Mesothelial cell of epicardium (in vitro differentiated cells): Measurements from ENCODE around the gene SLC13A5. TPM values are rescaled to one million over a fixed set of nuclear protein-coding genes. Genes with fewer than 3 reads are reported as not detected.
A peak's percentile ranks its signal among the peaks of the same experiment; 100 is the strongest.

Source experiments
- DNase-seq, 2 experiments: peaks; one replicate each; pipeline ENCODE4 v3.0.0; 2021; ENCODE audit warnings: low spot score in 2 of 2; ENCODE audit not compliant: unreplicated experiment in 2 of 2
- H3K27ac Mint-ChIP-seq: 2 replicates; pipeline ENCODE4 v1.8.0; 2021; ENCODE audit warnings: mixed read lengths
- H3K27me3 Mint-ChIP-seq: 2 replicates; pipeline ENCODE4 v1.8.0; 2021; ENCODE audit warnings: low read depth, mixed read lengths
- H3K36me3 Mint-ChIP-seq: 2 replicates; pipeline ENCODE4 v1.8.0; 2021; ENCODE audit warnings: mixed read lengths
- H3K4me1 Mint-ChIP-seq: 2 replicates; pipeline ENCODE4 v1.8.0; 2021; ENCODE audit warnings: mixed read lengths
- H3K4me3 Mint-ChIP-seq: 2 replicates; pipeline ENCODE4 v1.8.0; 2021; ENCODE audit warnings: mild to moderate bottlenecking, moderate library complexity, mixed read lengths
- H3K9me3 Mint-ChIP-seq: 2 replicates; pipeline ENCODE4 v1.8.0; 2021; ENCODE audit warnings: mixed read lengths
- CTCF ChIP-seq: fragments of 200-600 bp; sonication (generic); IDR thresholded peaks from one replicate; pipeline ENCODE4 v1.5.0; 2021; ENCODE audit warnings: antibody characterized with exemption; ENCODE audit not compliant: unreplicated experiment
- total RNA-seq: library from RNA; stranded (reverse); gene quantifications from 3 replicates; pipeline ENCODE4 v1.2.1, GENCODE V29; 2021

Gene SLC13A5
- total RNA-seq, 1 donor from 2014 or later = 0.18 TPM

GRCh38 chr17:6755281-6755680 lies 42.1 kb upstream of the SLC13A5 start:
- H3K27me3 Mint-ChIP-seq = peaks cover 26% of the 10 kb centered on the region

GRCh38 chr17:6753546-6753945 lies 40.4 kb upstream of the SLC13A5 start:
- Mint-ChIP-seq H3K9me3 (peaks cover 4% of the 10 kb centered on the region), H3K36me3 (no peaks in the 10 kb centered on the region), H3K4me1 (peaks cover 15% of the 10 kb centered on the region), H3K27me3 (peaks cover 25% of the 10 kb centered on the region), H3K4me3 (no peak overlapping the region), H3K27ac (peak overlapping the region; percentile 48)
- no peak for DNase-seq
- no peak for TF ChIP-seq CTCF

More at GRCh38 chr17:6755281-6755680, 42.1 kb upstream of the SLC13A5 start:
- H3K36me3 Mint-ChIP-seq = no peaks in the 10 kb centered on the region
- no peak for TF ChIP-seq CTCF
- peaks cover 15% of the 10 kb centered on the region for H3K4me1 Mint-ChIP-seq
- DNase-seq = no peak
- no peaks in the 10 kb centered on the region for H3K9me3 Mint-ChIP-seq
- H3K4me3 Mint-ChIP-seq = peak overlapping the region; percentile 13
- peak overlapping the region; percentile 47 for H3K27ac Mint-ChIP-seq

- H3K27me3 Mint-ChIP-seq = peaks cover 22% of the 10 kb centered on the region
- H3K27ac Mint-ChIP-seq = peak overlapping the region; percentile 95
- peaks cover 7% of the 10 kb centered on the region for H3K9me3 Mint-ChIP-seq
- TF ChIP-seq CTCF = no peak
- no peaks in the 10 kb centered on the region for H3K36me3 Mint-ChIP-seq
- H3K4me3 Mint-ChIP-seq = no peak overlapping the region
- peaks cover 15% of the 10 kb centered on the region for H3K4me1 Mint-ChIP-seq
- peak in 1 of 2 experiments; percentile 56 for DNase-seq
Measured at GRCh38 chr17:6753006-6753445, 39.9 kb upstream of the SLC13A5 start.

GRCh38 chr17:6752068-6752909 lies 39.1 kb upstream of the SLC13A5 start:
- peaks cover 15% of the 10 kb centered on the region for H3K4me1 Mint-ChIP-seq
- H3K9me3 Mint-ChIP-seq = peaks cover 9% of the 10 kb centered on the region
- no peak for DNase-seq
- no peak for TF ChIP-seq CTCF
- no peaks in the 10 kb centered on the region for H3K36me3 Mint-ChIP-seq
- H3K27ac Mint-ChIP-seq = peak overlapping the region; percentile 95
- peaks cover 22% of the 10 kb centered on the region for H3K27me3 Mint-ChIP-seq
- H3K4me3 Mint-ChIP-seq = no peak overlapping the region

GRCh38 chr17:6749519-6749918 lies 36.4 kb upstream of the SLC13A5 start:
- DNase-seq = no peak
- H3K36me3 Mint-ChIP-seq = no peaks in the 10 kb centered on the region
- no peak overlapping the region for H3K27ac Mint-ChIP-seq
- peaks cover 9% of the 10 kb centered on the region for H3K9me3 Mint-ChIP-seq
- H3K27me3 Mint-ChIP-seq = peaks cover 29% of the 10 kb centered on the region
- TF ChIP-seq CTCF = no peak
- no peak overlapping the region for H3K4me3 Mint-ChIP-seq
- H3K4me1 Mint-ChIP-seq = peaks cover 13% of the 10 kb centered on the region
